H54 (cell line): ENCODE data around the gene CAMTA1.
"Not testable (repeated sequence)": the region's sequence is repeated elsewhere in the genome, so short reads cannot be mapped to it uniquely, and the experiment has no call there.

Source experiments
- DNase-seq: peaks from one replicate; pipeline ENCODE4 v3.0.0; 2011; ENCODE audit warnings: low spot score, mixed read lengths; ENCODE audit not compliant: insufficient read length
- FAIRE-seq: peaks from 3 replicates; lab custom pipeline; 2011; peaks lifted over from hg19 to GRCh38; lab: Jason Lieb, UNC
- POLR2A ChIP-seq: IDR thresholded peaks from 2 replicates; pipeline ENCODE4 v1.6.1; 2011; ENCODE audit warnings: low read depth, mild to moderate bottlenecking, low read length

CAMTA1 gene

GRCh38 chr1:7150724-7151280, 365.5 kb downstream of the CAMTA1 start:
- no peak for TF ChIP-seq POLR2A
- FAIRE-seq (no peak), DNase-seq (no peak)

DNA sequence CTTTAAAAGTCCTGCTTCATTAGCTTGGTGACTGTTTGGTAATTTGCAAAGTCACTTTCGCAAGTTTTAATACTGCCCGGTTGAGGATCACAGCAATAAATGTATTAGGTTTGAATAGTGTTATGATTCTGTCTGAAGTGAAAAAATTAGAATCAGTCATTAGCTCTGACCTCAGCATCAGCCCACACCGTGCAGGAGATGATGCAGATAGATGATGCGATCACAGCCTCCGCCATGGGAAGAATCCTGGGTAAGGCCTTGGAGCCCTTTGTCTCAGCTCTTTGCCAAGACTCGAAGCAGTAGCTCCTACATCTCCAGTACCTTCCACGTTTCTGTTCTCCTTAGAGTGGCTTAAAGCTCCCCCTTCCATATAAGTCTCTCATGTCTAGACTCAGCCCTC, 366.7 kb downstream of the CAMTA1 start:
- no peak for FAIRE-seq
- TF ChIP-seq POLR2A: no peak
- DNase-seq: no peak

DNA sequence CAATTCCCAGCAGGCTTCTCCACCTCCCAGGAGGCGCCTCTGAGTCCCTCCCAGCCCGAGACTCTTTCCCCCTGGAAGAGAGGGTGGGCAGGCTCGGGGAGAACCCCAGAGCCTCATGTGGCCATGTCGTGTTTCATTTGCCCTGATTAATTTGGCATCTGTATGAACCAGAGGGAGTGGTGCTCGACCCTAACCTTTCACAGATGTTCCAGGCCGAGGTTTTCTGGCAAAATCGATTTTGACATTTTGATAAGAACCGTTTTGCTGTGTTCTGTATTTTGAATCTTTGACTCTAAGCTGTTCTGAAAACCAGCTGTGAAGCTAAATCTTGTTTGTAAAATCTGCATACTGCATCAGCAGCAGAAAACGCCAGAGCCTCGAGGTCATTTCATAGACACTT, 367.4 kb downstream of the CAMTA1 start:
- no peak for TF ChIP-seq POLR2A
- FAIRE-seq: no peak
- no peak for DNase-seq

- no peak for TF ChIP-seq POLR2A
- FAIRE-seq: no peak
- DNase-seq: no peak
Observed at GRCh38 chr1:7153464-7153863, 368.2 kb downstream of the CAMTA1 start.

DNA sequence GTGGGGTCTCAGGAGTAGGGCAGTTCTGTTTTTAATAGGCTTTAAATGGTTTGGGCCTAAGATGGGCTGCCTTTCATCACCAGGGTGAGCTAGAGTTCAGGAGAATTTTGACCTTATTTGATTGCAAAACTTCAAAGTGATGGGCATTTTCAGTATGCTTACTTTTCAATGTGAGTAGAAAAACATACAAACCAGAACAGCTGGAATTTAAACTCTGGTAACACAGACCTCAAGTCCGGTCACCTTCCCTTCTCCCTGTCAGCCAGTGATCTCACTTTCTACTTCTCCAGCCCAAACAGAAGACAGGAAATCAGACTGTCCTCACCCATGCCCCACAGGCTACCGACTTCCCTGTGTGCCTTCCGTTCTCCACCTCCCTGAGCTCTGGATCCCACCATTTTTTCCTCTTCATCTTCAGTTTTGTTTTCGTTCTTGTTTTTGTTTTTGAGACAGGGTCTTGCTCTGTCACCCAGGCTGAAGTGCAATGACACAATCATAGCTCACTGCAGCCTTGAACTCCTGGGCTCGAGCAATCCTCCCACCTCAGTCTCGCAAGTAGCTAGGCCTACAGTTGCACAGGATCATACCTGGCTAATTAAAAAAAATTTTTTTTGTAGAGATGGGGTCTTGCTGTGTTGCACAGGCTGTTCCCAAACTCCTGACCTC, 374.0 kb downstream of the CAMTA1 start:
- FAIRE-seq: no peak
- DNase-seq: no peak
- TF ChIP-seq POLR2A: no peak

DNA sequence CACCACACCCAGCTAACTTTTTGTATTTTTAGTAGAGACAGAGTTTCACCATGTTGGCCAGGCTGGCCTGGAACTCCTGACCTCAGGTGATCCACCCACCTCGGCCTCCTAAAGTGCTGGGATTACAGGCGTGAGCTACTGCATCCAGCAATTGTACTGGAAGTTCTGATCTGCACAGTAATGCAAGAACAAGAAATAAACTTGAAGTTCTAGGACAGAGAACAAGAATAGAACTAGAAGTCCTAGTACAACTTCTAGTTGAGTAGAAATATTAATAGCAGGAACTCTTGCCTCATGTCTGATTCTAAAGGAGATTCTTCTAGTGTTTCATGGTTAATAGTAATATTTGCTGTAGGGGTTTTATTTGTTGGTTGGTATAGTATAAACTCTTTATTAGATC, 383.3 kb downstream of the CAMTA1 start:
- not testable (repeated sequence) for DNase-seq, FAIRE-seq

DNA sequence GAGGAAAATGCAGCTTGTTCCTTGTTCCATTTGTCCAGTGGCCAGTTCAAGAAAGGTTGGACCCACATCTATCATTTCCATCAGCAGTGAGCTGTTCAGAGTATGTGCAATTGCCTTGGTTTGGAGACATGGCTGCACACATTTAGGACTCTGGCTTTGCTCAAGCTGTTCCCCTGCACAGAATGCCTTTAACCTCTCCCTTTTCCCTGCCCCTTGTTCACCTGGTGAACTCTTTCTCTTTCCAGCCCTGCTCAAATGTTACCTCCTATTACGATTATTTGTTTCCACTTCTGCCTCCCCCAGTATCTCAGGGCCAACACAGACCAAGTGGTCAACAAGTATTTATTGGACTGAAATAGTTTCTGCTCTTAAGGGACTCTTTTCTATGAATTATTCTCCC, 385.9 kb downstream of the CAMTA1 start:
- DNase-seq: no peak
- no peak for TF ChIP-seq POLR2A
- no peak for FAIRE-seq

DNA sequence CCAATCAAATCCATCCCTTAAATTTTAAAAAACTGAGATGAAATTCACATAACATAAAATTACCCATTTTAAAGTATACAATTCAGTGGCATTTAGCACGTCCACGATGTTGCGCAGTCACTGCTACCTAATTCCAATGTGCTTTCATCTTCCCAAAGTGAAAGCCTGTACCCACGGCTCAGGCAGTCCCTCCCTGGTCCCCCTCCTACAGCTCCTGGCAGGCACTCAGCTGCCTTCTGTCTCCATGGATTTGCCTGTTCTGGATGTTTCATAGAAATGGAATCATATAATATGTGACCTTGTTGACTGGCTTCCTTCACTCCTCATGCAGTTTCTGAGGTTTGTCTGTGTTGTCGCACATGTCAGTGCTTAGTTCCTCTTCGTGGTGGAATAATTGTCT, 386.3 kb downstream of the CAMTA1 start:
- TF ChIP-seq POLR2A: no peak
- FAIRE-seq: no peak

GRCh38 chr1:7172804-7173203, 387.6 kb downstream of the CAMTA1 start:
- no peak for TF ChIP-seq POLR2A
- no peak for FAIRE-seq

More for the DNA sequence above, 386.3 kb downstream of the CAMTA1 start:
- DNase-seq: no peak

DNA sequence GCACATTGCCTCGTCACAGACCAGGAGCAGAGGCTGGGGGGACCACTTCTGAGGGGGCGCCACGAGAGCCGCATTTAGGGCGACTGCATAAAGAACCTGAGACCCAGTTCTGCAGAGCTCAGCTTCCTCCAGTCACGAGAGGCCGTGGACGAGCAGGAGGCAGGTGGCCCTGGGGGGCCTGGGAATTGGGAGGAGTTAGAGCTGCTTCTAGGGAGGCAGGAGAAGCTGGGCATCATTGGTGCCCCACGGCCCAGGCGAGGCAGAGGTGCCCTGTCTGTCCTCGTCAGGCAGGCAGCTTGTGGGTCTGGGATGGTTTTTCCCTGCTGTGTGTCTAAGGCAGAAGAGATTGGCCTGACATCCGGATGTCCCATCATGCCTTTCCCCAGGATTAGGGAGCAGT, 389.3 kb downstream of the CAMTA1 start:
- no peak for TF ChIP-seq POLR2A
- no peak for DNase-seq

More at GRCh38 chr1:7172804-7173203, 387.6 kb downstream of the CAMTA1 start:
- no peak for DNase-seq

GRCh38 chr1:7174980-7175906, 390.0 kb downstream of the CAMTA1 start:
- DNase-seq (no peak), FAIRE-seq (no peak)
- no peak for TF ChIP-seq POLR2A

More for the DNA sequence above, 389.3 kb downstream of the CAMTA1 start:
- FAIRE-seq: no peak

DNA sequence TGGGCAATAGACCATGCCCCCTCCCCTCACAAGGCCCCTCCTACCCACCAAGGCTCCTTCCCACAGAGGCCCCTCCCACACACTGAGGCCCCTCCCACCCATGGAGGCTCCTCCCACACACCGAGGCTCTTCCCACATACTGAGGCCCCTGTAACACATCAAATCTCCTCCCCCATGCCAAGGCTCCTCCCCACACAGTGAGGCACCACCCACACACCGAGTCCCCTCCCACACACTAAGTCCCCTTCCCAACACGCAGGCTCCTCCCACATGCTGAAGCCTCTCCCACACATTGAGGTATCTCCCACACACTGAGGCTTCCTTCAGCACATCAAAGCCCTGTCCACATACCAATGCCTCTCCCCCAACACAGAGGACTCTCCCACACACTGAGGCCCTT, 391.8 kb downstream of the CAMTA1 start:
- no peak for FAIRE-seq
- no peak for DNase-seq
- no peak for TF ChIP-seq POLR2A

DNA sequence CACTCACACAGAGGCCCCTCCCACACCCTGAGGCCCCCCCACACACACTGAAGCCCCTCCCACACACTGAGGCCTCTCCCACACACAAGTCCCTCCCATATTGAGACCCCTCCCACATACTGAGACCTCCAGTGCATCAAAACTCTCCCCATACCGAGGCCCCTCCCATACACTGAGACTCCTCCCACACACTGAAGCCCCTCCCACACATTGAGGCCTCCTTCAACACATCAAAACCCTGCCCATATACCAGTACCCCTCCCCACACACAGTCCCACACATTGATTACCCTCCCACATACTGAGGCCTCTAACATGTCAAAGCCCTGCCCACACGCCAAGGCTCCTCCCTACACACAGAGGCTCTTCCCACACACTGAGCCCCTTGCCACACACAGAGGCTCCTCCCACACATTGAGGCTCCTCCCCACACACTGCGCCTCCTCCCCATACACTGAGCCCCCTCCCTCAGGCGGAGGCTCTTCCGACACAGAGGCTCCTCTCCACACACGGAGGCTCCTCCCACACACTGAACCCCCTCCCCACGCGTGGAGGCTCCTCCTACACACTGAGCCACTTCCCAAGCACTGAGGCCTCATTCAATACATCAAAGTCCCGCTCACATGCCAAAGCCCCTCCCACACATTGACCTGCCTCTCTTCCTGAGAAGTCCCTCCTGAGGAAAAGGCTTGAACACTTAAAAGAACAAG, 392.3 kb downstream of the CAMTA1 start:
- FAIRE-seq (no peak), DNase-seq (no peak)
- TF ChIP-seq POLR2A: no peak

DNA sequence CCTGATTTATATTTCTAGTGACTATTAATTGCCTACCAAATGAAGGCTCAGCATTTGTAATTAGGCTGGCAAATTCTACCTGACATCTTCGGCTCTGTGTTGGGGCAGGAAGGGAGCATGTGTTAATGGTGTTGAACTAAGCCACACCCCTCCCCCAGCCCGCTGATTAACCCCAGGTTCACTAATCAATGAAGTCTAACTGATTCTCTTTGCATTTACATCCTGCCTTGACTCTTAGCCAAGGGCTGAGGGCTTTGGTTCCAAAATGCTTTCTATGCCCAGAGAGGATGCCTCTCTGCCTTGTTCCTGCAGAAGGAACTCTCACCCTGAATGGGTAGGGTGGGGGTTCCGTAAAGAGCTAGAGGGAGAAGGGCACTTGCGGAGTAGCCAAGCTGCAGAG, 393.1 kb downstream of the CAMTA1 start:
- TF ChIP-seq POLR2A: no peak
- DNase-seq (no peak), FAIRE-seq (no peak)

GRCh38 chr1:7178741-7179140, 393.5 kb downstream of the CAMTA1 start:
- FAIRE-seq (no peak), DNase-seq (no peak)
- TF ChIP-seq POLR2A: no peak
